NCI-H446 treated with DMSO at 0.1 percent for 48 hours (cell line): ENCODE results near the gene NTM.
"Not testable (repeated sequence)": the region's sequence is repeated elsewhere in the genome, so short reads cannot be mapped to it uniquely, and the experiment has no call there.

Source experiments
- DNase-seq: peaks from one replicate; lab custom pipeline; 2025; lab: John Stamatoyannopoulos, UW

NTM gene

DNA sequence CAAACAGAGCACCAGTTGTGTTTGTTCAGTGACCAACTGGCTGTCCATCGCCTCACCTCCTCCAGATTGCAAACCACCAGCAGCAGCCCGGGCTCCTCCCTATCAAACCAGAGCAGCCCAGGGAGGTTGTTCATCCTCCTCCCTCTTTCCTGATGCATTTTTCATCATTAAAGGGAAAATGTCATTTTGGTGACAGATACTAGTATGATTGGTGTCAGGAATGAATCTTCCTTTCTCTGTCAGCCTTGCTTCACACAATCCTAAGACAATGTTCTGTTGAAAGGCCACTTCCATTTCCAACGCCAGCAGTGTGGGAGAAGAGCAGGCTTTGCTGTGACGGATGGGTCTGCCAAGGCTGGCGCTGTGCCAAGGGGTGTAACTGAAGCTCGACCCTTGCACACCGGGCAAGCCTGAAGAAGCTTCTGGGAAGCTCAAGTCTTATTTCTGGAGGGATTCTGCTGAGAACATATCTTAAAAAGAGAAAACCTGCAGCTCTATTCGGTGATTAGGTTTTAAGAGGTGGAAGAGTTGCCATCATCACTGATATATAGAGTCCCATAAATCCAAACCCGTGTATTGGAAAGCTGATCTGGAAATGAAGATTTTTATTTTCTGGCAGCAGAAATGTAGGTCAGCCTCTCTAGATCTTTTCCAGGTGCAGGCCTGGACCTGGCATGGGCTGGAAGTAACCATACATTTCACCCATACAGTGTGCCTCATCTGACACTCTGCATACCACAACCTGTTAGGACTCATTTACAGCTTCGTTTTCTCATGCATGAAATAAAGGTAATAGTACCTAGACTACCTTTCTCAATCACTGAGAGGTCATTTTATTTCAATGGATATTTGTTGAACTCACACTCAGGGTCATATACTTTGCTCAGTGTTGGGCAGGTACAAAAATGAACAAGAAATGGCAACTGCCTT lies 524.5 kb downstream of the NTM start:
- no peak for DNase-seq

DNA sequence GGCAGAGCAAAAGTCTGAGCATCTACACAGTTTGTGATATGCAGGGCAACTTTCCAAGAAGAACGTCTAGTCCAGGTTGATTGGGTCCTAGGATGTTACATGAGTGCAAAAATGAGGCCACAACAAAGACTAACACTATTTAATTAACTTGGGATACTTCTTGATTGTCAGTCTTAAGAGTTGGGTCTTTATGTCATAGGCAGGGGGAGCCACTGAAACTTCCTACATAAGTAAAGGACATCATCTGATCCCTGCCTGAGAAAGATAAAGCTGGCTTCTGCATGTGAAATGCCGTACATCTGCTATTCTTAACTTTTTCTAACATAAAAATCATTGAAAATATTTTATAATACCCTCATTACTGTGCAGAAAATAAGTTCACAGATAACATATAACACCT lies 525.5 kb downstream of the NTM start:
- no peak for DNase-seq

DNA sequence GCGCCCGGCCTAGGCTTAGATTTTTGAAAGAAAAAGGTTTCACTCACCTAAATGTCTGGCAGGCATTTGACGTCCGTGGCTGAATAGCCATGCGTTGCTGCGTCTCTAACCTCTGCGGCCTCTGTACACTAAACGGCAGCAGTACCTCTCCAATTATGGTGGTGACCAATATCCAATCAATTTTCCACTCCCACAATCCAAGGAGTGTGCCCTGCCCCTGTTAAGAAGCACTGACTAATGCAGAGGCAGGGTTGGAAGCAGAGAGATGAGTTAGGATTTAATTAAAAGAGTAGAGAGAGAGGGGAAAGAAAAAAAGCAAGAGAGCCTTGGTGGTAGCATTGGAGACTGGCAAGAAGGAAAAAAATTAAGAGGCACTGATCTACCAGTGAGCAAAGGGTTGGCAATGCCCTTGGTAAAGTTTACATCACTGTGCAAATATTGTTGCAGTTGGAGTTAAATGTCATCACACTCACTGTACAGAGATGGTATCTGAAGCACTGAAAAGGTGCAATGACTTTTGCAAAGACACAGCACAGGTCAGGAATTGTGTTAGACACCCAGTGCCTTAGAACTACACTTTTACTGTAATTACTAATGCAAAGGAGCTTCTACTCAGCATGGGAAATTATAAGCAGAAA lies 526.7 kb downstream of the NTM start:
- DNase-seq, result no peak

DNA sequence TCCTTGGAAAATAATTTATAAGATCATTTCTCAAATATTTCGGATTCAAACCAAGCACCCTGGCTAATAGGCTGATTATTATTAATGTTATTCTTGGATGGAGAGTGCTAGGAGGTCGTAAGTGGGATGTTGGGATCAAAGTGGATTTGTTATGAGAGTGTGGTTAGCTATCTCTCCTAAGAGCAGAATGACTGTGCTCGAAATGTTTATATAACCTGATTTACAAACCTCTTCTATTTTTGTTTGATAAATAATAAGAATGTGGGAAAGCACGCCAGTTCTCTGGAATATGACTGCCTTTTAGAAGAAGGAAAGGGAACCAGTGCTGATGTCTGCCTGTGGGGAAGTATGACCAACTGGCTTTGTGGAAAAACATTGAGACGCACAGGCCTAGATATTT lies 527.5 kb downstream of the NTM start:
- no peak for DNase-seq

DNA sequence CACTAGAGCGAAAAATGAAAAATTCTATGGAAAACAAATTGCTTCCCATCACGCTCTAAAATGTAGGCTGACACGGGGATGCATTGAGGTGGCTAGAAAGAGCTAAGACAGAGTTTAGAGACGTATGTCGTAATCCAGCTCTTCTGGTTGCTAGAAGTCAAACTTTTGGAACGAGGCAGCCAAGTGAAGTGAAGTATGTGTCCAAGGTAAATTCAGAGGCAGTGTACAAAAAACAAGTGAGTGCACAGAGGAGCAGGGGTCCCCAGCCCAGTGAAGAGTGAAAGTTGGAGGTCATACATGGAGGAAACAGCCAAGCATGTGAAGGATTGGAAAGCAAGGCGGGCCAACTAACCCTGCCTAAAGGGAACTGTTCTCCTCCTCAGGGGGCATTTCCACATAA lies 528.5 kb downstream of the NTM start:
- no peak for DNase-seq

DNA sequence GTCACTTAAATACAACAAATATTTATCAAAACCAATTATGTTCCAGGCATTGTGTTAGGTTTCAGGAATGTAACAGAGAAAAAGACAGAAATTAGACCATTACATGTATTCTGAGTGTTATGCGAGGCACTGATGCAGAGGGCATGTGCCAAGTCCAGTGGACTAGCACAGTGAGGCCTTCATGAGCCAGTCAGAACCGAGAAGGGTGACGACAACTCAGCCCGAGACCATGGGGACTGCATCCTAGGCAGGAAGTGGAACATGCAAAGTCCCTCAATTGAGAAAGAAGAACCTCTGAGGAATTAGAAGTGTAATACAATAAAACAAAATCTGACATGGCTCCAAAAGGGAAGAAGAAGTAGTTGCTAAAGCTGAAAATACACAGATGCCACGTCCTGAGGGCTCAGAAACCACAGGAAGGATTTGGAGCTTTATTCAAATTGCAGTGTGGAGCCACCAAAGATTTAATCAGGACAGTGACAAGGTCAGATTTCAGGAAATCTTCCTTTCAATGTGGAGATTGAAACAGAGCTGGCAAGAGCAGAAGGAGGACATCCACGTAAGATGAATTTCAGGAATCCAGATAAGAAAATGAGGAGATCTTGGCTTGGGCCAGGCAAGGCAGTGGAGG lies 529.6 kb downstream of the NTM start:
- no peak for DNase-seq

DNA sequence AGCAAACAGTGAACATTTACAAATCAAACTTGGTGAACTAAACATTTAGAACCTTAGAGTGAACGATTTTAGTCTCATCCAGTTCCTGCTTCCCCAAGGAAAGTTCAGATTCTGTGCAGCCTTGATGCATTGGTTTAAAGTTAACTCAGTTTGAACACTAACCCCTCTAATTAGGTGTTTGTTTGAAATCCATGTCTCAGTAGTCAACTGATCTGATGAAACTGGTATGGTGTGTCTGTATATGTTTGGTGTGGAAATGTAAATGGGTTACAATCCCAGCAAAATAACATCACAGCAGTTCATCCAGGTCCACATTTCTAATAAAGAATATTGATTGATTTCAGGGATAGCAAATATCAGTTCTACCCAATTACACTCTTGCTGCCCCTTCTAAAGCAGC lies 532.0 kb downstream of the NTM start:
- DNase-seq, result no peak

DNA sequence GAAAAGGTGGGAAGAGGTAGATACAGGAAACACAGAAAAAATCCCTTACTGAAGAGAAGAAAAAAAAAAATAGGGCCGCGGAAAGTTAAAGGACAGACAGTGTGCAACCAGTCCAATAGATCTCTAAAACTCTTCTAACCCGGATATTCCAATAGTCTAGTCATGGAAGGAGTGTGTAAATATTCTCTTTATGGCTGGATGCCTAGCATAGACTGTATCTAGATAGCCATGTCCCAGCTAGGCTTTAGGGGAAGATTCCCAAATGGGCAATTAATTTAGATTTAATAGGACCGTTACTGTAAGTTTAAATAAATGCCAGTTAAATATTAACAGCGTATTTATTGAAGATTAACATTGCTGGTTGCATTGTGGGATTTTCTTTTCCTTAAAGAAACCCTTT lies 532.7 kb downstream of the NTM start:
- DNase-seq, result no peak

DNA sequence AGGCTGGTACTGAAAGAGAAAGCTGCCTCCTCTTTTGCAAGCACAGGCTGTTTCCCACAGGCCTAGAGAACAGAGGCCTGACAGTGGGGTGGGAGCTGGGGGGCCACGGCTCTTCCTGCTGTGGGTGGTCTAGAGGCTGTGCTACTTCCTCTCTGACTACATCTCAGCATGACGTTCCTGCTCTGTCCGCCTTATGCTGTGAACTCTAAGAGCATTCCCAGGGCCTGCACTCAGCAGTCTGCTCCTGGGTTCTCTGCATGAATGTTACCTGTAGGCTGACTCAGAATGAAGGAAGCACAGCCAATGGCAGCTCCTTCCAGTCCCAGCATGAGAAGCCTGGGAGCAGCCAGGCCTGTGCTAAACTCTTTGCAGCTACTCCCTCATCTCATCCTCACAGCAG lies 534.3 kb downstream of the NTM start:
- no peak for DNase-seq

DNA sequence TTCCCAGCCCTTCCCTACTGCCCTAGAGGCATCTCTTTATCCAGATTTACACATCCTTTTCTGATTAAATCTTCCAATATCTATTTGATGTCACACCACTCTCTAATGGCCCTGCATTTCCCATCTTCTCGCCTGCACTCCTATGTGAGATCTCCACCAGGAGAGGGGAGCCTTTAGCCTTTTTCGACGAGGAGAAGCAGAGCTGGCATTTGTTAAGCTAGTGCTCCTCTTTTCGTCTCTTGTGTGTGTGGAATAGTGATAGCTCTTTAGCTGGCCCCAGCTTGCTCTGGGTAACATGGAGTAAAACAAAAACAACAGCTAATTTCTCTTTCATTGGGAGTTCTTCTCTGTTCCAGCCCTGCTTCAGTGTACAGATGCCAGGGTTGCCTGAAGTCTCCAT lies 536.5 kb downstream of the NTM start:
- no peak for DNase-seq

DNA sequence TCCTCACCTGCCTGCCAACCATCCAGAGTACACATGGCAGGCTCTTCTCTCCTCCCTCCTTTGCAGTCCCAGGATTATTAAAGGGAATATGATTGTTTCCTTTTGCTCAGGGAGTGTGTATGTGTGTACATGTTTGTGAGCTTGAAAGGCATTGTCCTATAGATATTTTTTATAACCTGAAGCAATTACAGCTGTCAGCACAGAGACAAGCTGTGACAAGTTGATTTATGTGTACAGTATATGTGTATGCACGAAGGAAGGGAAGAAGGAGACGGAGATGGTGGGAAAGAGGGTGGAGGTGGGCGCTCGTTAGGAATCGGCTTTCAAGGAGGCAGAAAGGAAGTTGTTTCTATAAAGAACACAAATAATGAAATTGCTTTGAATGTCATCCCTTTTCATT lies 537.0 kb downstream of the NTM start:
- DNase-seq, result no peak

DNA sequence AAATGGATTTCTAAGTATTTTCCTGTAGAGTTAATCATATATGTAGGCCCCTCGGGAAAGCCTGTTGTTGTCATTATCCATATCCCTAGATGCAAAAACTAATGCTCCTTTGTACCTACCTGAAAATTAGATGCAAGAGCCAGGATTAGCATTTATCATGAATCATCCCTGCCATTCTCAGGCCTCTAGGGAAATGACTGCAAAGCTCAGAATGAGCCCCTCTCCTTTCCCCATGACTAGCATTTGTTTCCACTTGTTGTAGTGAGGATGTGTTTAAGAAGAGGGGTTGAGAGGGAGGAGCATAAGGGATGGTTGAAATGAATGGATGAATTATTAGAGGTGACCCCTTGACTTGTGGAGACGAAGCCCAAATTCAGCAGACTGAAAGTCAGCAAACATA lies 537.9 kb downstream of the NTM start:
- no peak for DNase-seq

DNA sequence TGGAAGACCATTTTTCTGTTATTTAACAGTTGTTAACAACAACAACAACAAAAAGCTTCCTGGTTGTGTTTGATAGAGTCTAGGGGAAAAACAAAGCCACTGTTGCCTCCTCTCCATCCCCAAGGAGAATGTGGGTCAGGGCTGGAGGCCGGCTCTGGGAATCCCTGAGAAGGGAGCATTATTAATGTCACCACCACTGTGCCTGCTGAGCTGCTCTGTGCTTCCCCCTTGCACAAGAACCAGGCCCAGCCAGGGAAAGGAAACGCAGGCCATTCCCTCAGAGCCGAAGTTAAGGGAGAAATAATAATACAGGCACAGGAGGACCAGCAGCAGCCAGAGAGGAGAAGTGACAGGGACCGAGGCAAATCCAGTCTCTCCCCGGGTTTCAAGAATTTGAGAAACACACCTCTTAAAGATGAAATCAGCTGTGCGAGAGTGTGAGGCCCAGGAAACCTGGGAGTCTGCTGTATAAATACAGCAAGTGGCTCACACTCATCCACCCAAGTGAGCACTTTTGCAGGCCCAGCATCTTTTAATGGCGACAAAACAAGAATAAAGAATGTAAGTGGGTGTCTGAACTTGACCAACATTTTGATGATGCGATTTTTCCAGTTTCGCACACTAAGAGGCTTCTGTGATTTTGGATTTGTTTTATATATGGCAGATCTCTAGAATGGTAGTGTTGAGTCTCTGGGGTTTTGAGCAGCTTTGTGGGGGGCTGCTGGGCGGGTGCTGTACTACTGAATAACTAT lies 539.2 kb downstream of the NTM start:
- DNase-seq, result no peak

DNA sequence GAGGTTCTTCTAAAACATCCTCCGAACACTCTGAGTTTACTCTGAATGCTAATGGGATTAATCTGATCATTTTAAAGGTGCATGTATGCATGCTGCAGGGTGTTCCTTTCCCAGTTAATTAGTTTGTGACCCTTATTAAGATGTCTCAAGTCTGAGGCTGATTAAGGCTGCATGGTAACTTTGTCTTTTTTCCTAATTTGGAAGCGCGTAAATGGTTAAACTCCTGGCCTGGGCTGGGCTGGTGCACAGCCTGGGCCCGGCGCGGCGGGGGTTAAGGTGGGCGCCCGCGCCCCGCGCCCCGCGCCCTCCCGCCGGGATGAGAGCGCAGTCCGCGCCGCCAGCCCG lies 539.7 kb downstream of the NTM start:
- DNase-seq, result no peak

DNA sequence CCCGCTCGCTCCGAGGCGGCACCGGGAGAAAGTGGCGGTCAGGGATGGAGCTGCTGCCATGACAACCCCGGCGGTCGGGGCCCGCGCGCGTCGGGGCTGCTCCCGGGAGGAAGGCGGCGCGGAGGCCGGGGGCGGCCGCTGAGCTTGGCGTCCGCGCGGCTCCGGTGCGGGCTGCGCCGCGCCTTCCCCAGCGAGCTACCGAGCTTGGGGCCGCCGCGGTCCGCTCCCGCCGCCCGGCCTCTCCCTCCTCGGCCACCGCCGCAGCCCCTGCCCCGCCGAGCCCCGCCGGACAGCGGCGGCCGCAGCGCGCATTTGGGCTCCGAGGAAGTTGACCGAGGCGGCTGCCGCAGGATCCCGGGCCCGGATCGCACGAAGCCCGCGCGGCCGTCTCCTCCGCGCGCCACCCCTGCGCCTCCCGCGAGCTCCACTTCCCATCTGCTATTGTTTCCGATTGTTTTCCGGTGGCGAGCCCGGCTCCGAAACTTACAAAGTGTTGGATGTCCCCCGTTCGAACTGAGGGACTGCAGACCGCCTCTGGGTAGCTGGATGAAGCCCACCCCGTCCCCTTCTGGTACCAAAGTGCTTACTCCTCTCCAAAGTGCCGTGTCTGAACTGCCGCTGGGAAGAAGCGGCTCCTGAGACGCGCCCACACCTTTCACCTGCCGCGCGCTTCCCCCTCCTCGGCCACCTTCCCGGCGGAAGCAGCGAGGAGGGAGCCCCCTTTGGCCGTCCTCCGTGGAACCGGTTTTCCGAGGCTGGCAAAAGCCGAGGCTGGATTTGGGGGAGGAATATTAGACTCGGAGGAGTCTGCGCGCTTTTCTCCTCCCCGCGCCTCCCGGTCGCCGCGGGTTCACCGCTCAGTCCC lies 540.3 kb downstream of the NTM start:
- no peak for DNase-seq

DNA sequence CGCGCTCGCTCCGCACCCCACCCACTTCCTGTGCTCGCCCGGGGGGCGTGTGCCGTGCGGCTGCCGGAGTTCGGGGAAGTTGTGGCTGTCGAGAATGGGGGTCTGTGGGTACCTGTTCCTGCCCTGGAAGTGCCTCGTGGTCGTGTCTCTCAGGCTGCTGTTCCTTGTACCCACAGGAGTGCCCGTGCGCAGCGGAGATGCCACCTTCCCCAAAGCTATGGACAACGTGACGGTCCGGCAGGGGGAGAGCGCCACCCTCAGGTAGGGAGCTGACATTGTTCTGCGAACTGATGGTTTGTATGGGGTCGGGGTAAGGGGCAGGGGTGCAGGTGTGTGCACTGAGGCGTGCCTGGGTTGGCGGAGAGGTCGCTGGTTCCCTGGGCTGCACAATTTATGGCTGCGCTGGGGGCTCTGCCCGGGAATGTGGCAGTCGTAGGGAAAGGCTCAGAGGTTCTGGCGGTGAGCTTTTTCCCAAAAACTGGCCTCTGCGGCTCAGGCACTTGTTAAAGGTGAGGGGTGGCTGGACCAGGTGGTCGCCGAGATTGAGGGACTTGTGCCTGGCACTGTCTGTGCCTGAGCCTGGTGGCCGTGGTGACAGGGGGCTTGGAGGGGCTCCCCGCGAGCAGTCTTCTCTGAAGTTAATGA lies 541.1 kb downstream of the NTM start:
- DNase-seq, result not testable (repeated sequence)

DNA sequence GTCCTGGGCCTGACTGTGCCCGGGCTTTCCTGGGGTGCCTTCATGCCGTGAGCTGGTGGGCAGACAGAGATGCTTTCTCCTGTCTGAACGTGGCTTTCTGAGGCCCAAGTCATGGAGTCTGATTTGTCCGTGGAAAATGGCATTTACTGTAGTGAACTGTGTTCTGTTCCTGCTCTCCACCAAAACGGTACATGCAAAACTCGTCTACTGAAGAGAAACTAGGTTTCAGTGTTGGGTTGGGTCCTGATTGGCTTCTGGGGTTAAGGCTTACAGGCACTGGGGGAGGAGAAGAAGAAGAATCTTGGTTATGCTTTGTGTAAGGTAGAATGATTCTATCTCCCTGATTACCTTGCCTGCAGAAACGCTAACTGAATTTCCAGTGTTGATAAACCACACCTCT lies 541.7 kb downstream of the NTM start:
- no peak for DNase-seq

DNA sequence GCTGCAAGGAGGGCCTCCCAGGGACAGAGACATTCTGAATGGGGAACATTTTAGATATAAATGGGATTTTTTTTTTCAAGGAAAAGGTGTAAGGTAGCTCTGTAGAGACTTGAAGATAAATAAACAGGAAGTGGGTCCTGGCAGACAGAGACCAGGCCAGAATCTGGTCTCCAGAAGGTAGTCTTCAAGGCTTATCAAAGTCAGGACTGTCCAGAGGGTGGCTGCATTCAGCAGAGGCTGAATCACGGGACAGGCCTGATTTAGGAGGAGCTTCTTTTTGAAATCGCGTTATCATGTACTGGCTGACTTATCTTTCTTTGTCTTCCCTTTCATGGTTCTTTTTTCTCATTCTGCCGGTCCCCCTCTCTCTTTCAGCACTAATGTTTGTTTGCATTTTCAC lies 542.9 kb downstream of the NTM start:
- no peak for DNase-seq

DNA sequence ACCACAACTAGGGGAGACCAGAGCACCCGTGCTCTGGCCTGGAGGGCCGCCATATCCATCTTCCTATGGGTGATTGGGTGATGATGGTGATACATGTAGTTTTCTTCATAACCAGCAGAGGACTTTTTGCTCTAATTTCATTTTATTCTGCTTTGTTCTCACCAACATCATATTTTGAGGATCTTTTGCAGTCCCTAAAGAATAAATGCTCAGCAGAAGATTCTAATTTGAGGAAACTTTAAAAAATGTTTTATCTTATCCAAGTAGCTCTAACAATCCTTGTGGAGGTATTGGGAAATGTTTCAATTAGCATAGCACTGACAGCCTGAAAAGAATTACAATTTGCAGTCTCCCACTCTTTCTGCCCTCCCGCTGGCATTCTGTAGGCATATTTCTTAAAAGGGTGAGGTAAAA lies 544.0 kb downstream of the NTM start:
- DNase-seq, result no peak

DNA sequence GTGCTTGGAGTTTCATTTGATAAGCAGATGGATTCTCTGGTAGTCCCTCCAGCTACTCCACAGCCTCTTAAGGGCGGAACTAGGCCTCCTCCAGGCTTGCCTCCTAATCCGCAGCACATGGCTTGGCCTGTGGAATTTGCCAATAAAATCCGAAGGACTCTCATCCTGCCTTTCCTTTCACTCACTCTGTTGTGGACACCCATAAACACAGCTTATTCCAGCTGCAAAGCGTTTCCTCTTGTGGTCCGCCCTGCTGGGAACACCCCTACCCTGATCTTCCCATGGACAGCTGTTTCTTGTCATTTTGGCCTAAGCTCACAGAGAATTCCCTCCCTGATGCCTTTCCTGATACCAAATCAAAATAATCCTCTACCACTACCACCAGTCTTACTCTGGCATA lies 546.2 kb downstream of the NTM start:
- no peak for DNase-seq
